ENCODE results near the gene ZKSCAN2.

ZKSCAN2 gene

GRCh38 chr16:25256695-25257469 lies 763 bp downstream of the ZKSCAN2 start:
- H3K4me1 Mint-ChIP-seq: peaks cover 62% of the 10 kb centered on the region
- ATAC-seq: no peak

DNA sequence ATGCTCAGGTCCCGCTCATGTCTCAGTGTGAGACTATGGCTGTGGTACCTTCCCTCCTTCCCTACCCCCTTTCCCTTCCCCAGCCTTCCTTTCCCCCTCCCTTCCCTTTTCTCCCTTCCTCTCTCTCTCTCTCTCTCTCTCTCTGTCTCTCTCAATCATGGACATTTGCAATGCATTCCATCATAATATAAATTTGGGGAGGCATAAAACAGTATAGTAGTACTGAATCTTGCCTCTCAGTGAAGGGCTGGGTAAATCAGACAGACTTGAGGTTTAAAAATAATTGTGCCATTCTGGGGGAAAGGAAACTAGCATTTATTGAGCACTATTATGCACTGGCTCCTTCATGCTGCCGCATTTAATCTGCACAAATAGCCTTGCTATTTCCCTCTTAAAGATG lies 4.3 kb downstream of the ZKSCAN2 start:
- Mint-ChIP-seq H3K4me3 (no peak overlapping the region), H3K9me3 (peaks cover 0 to 7% of the 10 kb centered on the region in 2 donors), H3K27me3 (no peaks in the 10 kb centered on the region), H3K4me1 (peaks cover 34% of the 10 kb centered on the region), H3K27ac (no peak overlapping the region)
- DNase-seq (no peak), ATAC-seq (no peak)

More at GRCh38 chr16:25256695-25257469, 763 bp downstream of the ZKSCAN2 start:
- H3K9me3 Mint-ChIP-seq: no peaks in the 10 kb centered on the region
- peak; percentile 3 to 18 for DNase-seq
- peak overlapping the region; percentile 92 to 97 for H3K27ac Mint-ChIP-seq
- no peaks in the 10 kb centered on the region for H3K27me3 Mint-ChIP-seq
- H3K4me3 Mint-ChIP-seq: peak overlapping the region; percentile 94

DNA sequence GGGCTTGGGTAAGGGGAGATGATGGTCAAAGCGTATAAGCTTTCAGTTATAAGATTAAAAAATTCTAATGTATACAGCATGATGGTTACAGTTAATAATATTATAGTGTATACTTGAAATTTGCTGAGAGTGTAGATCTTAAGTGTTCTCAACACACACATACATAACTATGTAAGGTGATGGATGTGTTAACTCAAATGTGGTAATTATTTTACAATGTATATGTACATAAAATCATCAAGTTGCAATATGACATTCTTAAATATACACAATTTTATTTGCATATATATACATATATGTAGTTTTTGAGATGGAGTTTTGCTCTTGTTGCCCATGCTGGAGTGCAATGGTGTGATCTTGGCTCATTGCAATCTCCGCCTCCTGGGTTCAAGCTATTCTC lies 7.2 kb downstream of the ZKSCAN2 start:
- Mint-ChIP-seq H3K4me3 (no peak overlapping the region), H3K4me1 (peaks cover 16% of the 10 kb centered on the region), H3K27ac (no peak overlapping the region), H3K27me3 (no peaks in the 10 kb centered on the region), H3K9me3 (peaks cover 0 to 8% of the 10 kb centered on the region in 2 donors)
- no peak for DNase-seq
- ATAC-seq: no peak

DNA sequence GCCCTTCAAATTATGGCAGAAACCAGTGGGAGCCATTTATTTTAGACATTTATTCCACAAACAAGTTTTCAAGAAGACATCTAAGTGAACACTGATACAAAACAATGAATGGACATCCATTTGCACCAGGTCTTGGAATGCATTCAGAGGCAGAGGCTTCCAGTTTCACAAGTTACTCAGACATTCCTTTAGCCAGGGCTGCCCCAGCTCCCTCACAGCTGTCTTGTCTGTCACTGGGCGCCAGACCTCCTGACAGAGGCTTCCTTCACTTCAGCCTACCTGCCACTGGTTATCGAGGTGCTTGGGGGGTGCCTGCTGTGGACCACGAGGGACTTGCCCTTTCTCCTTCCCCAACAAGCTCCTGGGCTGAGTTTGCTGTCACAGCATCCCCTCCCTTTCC lies 21.7 kb downstream of the ZKSCAN2 start:
- H3K4me1 Mint-ChIP-seq: no peaks in the 10 kb centered on the region
- H3K4me3 Mint-ChIP-seq: no peak overlapping the region
- no peak for ATAC-seq
- no peaks in the 10 kb centered on the region for H3K9me3 Mint-ChIP-seq
- DNase-seq: no peak
- H3K27me3 Mint-ChIP-seq: no peaks in the 10 kb centered on the region
- H3K27ac Mint-ChIP-seq: no peak overlapping the region

DNA sequence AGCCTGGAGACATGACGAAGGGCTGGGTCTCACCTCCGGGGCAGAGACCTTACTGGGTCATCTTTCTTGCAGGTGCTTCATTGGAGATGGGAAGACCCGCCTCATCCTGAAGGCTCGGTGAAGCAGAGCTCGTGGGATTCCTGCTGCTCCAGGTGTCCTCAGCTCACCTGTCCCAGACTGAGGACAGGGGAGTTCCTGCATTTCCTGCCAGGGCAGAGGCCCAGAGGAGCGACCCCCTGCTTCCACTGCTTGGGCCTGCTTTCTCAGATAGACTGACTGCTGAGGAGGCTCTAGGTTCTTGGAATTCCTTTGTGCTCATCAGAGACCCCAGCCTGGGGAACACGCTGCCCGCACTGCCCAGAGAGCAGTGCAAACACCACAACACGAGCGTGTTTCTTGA lies 29.3 kb downstream of the ZKSCAN2 start:
- Mint-ChIP-seq H3K9me3 (no peaks in the 10 kb centered on the region), H3K4me3 (no peak overlapping the region), H3K27ac (no peak overlapping the region), H3K27me3 (no peaks in the 10 kb centered on the region), H3K4me1 (peaks cover 9% of the 10 kb centered on the region)
- ATAC-seq (no peak), DNase-seq (no peak)

DNA sequence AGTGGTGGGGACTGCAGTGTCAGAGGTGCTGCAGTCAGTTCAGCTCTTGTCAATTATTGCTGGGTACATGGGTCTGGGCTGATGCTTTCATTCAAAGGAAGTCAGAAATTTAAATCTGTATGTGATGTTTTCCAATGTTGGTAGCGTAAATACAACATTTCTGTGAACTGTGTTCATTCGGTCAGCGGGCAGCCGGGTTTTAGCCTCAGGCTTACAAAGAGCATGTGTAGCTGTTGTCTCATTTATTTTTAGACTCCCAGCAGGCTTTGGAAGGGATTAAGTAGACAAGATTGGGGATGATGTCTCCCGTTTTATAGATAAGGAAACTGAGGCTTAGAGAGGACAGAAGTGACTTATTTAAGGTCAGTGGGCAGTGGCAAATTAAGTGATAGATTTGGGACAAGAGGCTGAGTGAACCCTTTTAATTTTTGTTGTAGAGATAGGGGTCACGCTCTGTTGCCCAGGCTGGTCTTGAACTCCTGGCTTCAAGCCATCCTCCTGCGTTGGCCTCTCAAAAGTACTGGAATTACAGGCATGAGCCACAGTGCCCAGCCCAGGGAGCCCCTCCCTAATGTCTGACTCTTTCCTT lies 32.8 kb downstream of the ZKSCAN2 start:
- DNase-seq: no peak
- H3K27ac Mint-ChIP-seq: no peak overlapping the region

GRCh38 chr16:25223964-25224363 lies 33.7 kb downstream of the ZKSCAN2 start:
- Mint-ChIP-seq H3K4me3 (no peak overlapping the region), H3K4me1 (peaks cover 9% of the 10 kb centered on the region), H3K9me3 (no peaks in the 10 kb centered on the region), H3K27me3 (no peaks in the 10 kb centered on the region), H3K27ac (no peak overlapping the region)
- no peak for DNase-seq
- no peak for ATAC-seq

More for the DNA sequence above, 32.8 kb downstream of the ZKSCAN2 start:
- ATAC-seq: no peak
- H3K4me1 Mint-ChIP-seq: peaks cover 9% of the 10 kb centered on the region
- no peaks in the 10 kb centered on the region for H3K9me3 Mint-ChIP-seq
- H3K4me3 Mint-ChIP-seq: no peak overlapping the region
- H3K27me3 Mint-ChIP-seq: no peaks in the 10 kb centered on the region

DNA sequence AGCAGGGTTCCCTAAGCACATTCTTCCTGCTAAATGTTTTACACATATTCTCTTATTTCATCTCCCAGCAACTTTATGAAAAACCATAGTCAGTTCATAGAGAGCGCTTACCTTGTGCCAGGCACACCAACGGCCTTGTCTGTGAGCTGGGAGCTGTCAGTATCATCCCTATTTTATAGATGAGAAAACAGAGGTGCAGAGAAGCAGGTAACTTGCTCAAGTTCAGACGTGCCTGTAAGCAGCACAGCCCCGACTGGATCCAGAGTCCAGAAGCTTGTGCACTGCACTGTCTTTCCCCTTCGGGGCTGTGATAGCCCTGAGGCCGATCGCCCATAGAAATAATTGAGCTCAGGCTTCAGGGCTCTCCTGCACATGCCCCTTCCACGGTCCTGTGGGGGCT lies 34.7 kb downstream of the ZKSCAN2 start:
- Mint-ChIP-seq H3K27me3 (no peaks in the 10 kb centered on the region), H3K4me1 (peaks cover 9% of the 10 kb centered on the region), H3K4me3 (no peak overlapping the region), H3K27ac (no peak overlapping the region), H3K9me3 (no peaks in the 10 kb centered on the region)
- ATAC-seq (no peak), DNase-seq (no peak)

- H3K27me3 Mint-ChIP-seq: no peaks in the 10 kb centered on the region
- H3K9me3 Mint-ChIP-seq: no peaks in the 10 kb centered on the region
- peak overlapping the region in 1 of 2 donors; percentile 12 for H3K27ac Mint-ChIP-seq
- H3K4me1 Mint-ChIP-seq: no peaks in the 10 kb centered on the region
- ATAC-seq (no peak), DNase-seq (no peak)
- no peak overlapping the region for H3K4me3 Mint-ChIP-seq
These were observed 38.4 kb downstream of the ZKSCAN2 start for GRCh38 chr16:25219070-25219737.

GRCh38 chr16:25217921-25218320 lies 39.7 kb downstream of the ZKSCAN2 start:
- ATAC-seq (no peak), DNase-seq (no peak)
- H3K27me3 Mint-ChIP-seq: no peaks in the 10 kb centered on the region
- H3K4me1 Mint-ChIP-seq: no peaks in the 10 kb centered on the region
- no peak overlapping the region for H3K4me3 Mint-ChIP-seq
- H3K9me3 Mint-ChIP-seq: no peaks in the 10 kb centered on the region
- H3K27ac Mint-ChIP-seq: peak overlapping the region in 1 of 2 donors; percentile 17

- no peak for DNase-seq
- H3K4me3 Mint-ChIP-seq: no peak overlapping the region
- ATAC-seq: no peak
- no peaks in the 10 kb centered on the region for H3K4me1 Mint-ChIP-seq
- no peaks in the 10 kb centered on the region for H3K27me3 Mint-ChIP-seq
- H3K9me3 Mint-ChIP-seq: no peaks in the 10 kb centered on the region
- no peak overlapping the region for H3K27ac Mint-ChIP-seq
These were observed 40.5 kb downstream of the ZKSCAN2 start for GRCh38 chr16:25217112-25217511.

DNA sequence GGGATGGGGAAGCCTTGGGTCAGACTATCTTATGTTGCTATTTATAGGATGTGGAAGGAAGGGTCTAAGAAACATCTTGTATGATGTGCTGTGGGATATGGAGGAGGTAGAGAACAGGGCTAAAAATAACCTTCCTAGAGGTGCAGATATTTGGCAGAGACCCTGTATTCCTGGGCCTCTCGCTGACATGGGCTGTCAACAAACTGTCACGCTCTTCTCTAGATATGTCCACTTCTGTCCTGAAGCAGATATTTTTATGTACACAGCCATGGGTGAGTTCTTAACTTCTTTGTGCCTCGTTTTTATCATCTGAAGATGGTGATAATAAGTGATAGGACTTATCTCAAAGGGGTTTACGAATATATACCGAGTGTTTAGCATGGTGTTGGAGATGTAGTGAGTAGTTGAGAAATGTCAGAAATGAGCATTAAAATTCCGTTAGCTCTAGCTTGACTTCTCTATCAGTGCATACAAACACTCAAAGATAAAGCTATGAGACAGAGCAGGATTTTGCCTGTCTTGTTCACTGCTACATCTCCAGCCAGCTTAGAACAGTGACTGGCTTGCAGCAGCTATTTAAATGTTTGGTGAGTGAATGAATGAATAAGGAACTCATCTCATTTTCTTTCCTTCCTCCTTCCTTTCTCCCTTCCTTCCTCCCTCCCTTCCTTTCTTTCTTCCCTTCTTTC lies 43.8 kb downstream of the ZKSCAN2 start:
- Mint-ChIP-seq H3K27ac (no peak overlapping the region), H3K9me3 (no peaks in the 10 kb centered on the region), H3K4me3 (no peak overlapping the region), H3K27me3 (no peaks in the 10 kb centered on the region), H3K4me1 (peaks cover 5% of the 10 kb centered on the region)
- ATAC-seq (no peak), DNase-seq (no peak)

DNA sequence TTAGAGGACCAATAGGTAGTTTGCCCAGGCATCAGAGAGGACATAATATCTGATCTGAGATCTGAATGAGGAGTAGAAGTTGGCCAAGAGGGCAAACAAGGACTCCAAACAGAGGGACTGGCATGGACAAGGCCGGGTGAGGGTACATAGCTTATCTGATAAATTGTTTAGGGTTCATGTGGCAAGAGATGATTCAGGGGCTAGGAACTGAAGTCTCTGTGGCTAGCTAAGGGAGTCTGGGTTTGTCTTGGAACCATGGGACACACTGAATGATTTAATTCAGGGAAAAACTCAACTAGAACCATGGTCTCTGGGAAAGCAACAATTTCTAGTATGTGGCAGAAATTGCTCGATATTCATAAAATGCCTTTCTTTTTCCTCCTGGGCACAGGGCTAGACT lies 45.0 kb downstream of the ZKSCAN2 start:
- Mint-ChIP-seq H3K27me3 (no peaks in the 10 kb centered on the region), H3K4me1 (peaks cover 5% of the 10 kb centered on the region), H3K27ac (no peak overlapping the region), H3K4me3 (no peak overlapping the region), H3K9me3 (no peaks in the 10 kb centered on the region)
- no peak for DNase-seq
- ATAC-seq: no peak

GRCh38 chr16:25210758-25211157 lies 46.9 kb downstream of the ZKSCAN2 start:
- ATAC-seq (peak; percentile 66), DNase-seq (peak in 1 of 2 donors; percentile 15)
- peaks cover 5% of the 10 kb centered on the region for H3K4me1 Mint-ChIP-seq
- H3K9me3 Mint-ChIP-seq: no peaks in the 10 kb centered on the region
- peak overlapping the region in 1 of 2 donors; percentile 30 for H3K27ac Mint-ChIP-seq
- no peaks in the 10 kb centered on the region for H3K27me3 Mint-ChIP-seq
- H3K4me3 Mint-ChIP-seq: no peak overlapping the region

DNA sequence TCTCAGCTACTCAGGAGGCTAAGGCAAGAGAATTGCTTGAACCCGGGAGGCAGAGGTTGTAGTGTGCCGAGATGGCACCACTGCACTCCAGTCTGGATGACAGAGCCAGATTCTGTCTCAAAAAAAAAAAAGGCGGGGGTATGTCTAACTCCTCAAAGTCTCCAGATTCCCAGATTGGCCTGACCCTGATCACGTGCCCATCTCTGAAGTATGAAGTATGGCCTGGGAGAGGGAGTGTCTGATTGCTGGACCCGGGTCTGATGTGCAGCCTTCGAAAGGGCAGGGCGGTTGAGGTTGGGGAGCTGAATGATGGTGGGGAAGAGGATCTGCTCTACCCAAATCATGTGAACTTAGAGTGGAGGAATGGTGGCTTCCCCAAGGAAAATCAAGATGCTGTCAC lies 58.2 kb downstream of the ZKSCAN2 start:
- H3K4me1 Mint-ChIP-seq: no peaks in the 10 kb centered on the region
- H3K4me3 Mint-ChIP-seq: no peak overlapping the region
- ATAC-seq (no peak), DNase-seq (no peak)
- H3K27me3 Mint-ChIP-seq: no peaks in the 10 kb centered on the region
- no peak overlapping the region for H3K27ac Mint-ChIP-seq
- no peaks in the 10 kb centered on the region for H3K9me3 Mint-ChIP-seq

DNA sequence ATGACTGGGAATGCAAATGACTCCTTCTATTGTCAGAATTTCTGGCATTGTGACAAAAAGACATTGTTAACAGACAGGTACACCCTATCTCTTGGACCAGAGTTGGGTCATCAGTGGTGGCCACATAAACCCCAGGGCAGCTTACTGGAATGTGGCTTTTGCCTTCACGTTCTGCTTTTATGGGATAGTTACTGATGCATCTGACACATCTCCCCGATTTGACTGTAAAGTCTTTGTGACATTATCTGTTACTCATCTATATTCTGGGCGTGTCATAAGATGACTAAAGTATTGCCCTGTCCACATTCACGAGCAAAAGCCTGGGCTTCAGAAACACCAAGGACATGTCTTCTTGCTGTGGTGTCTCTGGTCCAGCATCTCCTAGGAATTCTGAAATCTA lies 59.6 kb downstream of the ZKSCAN2 start:
- no peaks in the 10 kb centered on the region for H3K27me3 Mint-ChIP-seq
- no peak overlapping the region for H3K4me3 Mint-ChIP-seq
- no peaks in the 10 kb centered on the region for H3K4me1 Mint-ChIP-seq
- H3K27ac Mint-ChIP-seq: no peak overlapping the region
- ATAC-seq (no peak), DNase-seq (no peak)
- H3K9me3 Mint-ChIP-seq: no peaks in the 10 kb centered on the region
